Measurements from ENCODE around the gene TSPAN18.

The TSPAN18 gene

GRCh38 chr11:44857490-44858090, 130.8 kb downstream of the TSPAN18 start:
- no peak for TF ChIP-seq CTCF (IDR thresholded peaks at IDR 0.05; ENCODE audit: borderline replicate concordance, insufficient read depth, low read depth, low read length)
- H3K4me3 ChIP-seq (ENCODE audit: low read depth, low read length) = no peak overlapping the region

GRCh38 chr11:44858796-44859527, 132.2 kb downstream of the TSPAN18 start:
- TF ChIP-seq CTCF (IDR thresholded peaks at IDR 0.05; ENCODE audit: borderline replicate concordance, insufficient read depth, low read depth, low read length) = no peak
- H3K4me3 ChIP-seq (ENCODE audit: low read depth, low read length) = no peak overlapping the region

DNA sequence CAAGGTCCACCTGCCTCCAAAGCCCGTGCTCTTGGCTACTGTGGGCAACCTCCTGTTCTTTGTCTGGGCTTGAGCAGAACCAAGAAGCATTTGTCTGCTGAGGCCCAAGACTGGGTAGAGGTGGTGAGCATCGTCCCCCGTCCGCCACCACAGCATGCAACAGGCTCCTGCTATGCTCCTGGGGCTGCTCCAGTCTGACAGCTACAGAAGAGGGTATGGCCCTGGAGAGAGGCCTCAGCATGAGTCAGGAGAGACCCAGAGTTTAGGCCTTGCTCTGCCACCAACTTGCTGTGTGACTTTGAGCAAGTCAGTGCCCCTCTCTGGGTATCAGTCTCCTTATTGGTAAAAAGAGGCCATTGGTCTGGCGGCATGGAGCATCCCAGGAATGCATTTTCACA, 132.8 kb downstream of the TSPAN18 start:
- TF ChIP-seq CTCF (IDR thresholded peaks at IDR 0.05; ENCODE audit: borderline replicate concordance, insufficient read depth, low read depth, low read length) = no peak
- H3K4me3 ChIP-seq (ENCODE audit: low read depth, low read length) = no peak overlapping the region

- no peak overlapping the region for H3K4me3 ChIP-seq (ENCODE audit: low read depth, low read length)
- no peak for TF ChIP-seq CTCF (IDR thresholded peaks at IDR 0.05; ENCODE audit: borderline replicate concordance, insufficient read depth, low read depth, low read length)
Observed at GRCh38 chr11:44860346-44860745, 133.6 kb downstream of the TSPAN18 start.

DNA sequence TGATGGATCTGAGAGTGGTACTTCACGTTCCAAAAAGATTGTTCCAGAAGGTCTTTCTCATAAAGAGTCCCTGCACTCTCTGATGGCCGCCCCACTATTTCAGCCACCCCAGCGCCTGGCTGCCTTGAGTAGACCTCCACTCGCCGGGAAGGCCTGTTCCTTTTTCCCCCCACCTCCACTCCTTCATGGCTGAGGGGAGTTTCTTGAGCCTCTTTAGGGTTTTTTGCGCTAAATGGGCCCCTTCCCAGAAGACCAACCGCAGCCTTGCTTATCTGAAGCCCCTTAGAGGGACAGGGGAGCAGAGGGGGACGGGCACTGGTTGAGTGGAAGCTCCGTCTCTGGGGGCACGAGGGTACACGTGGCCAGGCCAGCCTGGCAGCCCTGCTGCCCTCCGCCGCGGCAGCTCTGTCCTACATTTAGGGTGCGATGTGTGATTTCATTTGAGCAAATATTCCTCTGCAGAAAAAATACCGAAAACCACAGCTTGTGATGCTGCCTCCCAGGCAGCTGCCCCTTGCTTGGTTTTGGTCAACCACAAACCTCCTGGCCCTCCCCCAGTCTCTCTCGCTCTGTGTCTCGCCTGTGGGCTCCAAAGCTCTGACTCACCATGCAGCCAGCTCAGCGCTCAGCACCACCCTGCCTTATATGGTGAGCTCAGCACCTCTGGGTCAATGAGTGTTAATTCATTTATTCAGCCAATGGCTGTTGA, 135.2 kb downstream of the TSPAN18 start:
- TF ChIP-seq CTCF (IDR thresholded peaks at IDR 0.05; ENCODE audit: borderline replicate concordance, insufficient read depth, low read depth, low read length) = no peak
- H3K4me3 ChIP-seq (ENCODE audit: low read depth, low read length) = peak overlapping the region; percentile 5

GRCh38 chr11:44862558-44863101, 135.9 kb downstream of the TSPAN18 start:
- no peak for TF ChIP-seq CTCF (IDR thresholded peaks at IDR 0.05; ENCODE audit: borderline replicate concordance, insufficient read depth, low read depth, low read length)
- no peak overlapping the region for H3K4me3 ChIP-seq (ENCODE audit: low read depth, low read length)
